ENCODE measurements around the gene NHLRC1.

The NHLRC1 gene

DNA sequence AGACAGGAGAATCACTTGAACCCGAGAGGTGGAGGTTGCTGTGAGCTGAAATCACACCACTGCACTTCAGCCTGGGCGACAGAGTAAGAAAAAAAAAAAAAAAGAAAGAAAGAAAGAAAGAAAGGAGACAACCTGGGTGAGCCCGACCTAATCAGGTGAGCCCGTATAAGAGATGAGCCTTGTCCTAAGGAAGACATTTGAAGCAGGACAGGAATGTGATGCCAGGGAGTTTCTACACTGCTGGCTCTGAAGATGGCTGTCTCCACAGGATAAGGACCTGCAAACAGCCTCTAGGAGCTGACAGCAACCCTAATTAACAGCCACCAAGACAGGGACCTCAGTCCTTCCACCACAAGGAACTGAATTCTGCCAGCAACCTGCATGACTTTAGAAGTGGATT lies 41.9 kb downstream of the NHLRC1 start:
- Histone ChIP-seq H3K79me1 (ENCODE audit: low read depth, low read length) (no peaks in the 10 kb centered on the region), H3K27me3 (ENCODE audit: control insufficient read depth in 3 of 3, insufficient read depth in 3 of 3, low read depth in 1 of 3, low read length in 3 of 3) (no peaks in the 10 kb centered on the region), H3K4me1 (ENCODE audit: control insufficient read depth in 2 of 2, insufficient read depth in 1 of 2, low read depth in 1 of 2, low read length in 2 of 2) (no peaks in the 10 kb centered on the region), H3K27ac (replicated peaks; ENCODE audit: low read length) (no peak overlapping the region), H3K4me2 (ENCODE audit: insufficient read depth, low read length, poor library complexity, severe bottlenecking) (no peak overlapping the region), H3K18ac (ENCODE audit: low read length) (no peak overlapping the region), H3K9me3 (replicated peaks in 1 of 2; ENCODE audit: control insufficient read depth in 2 of 2, insufficient read depth in 1 of 2, low read depth in 1 of 2, low read length in 2 of 2) (peaks cover 0 to 1% of the 10 kb centered on the region in 2 donors), H2BK5ac (ENCODE audit: low read length) (no peak overlapping the region), H3K36me3 (replicated peaks in 1 of 2; ENCODE audit: control insufficient read depth in 2 of 2, insufficient read depth in 2 of 2, low read length in 2 of 2) (no peaks in the 10 kb centered on the region), H2BK12ac (ENCODE audit: low read length) (no peak overlapping the region), H2AK5ac (ENCODE audit: low read depth, low read length) (no peak overlapping the region), H3K4me3 (ENCODE audit: low read length in 2 of 2) (no peak overlapping the region), H3K4ac (ENCODE audit: low read length) (no peak overlapping the region), H4K8ac (ENCODE audit: low read depth, low read length) (no peak overlapping the region), H2BK15ac (ENCODE audit: low read length) (no peak overlapping the region), H3K23ac (ENCODE audit: low read depth, low read length, poor library complexity) (no peak overlapping the region), H3K14ac (ENCODE audit: low read length) (no peak overlapping the region), H4K91ac (ENCODE audit: low read depth, low read length, poor library complexity) (no peak overlapping the region), H2BK120ac (ENCODE audit: low read depth, low read length) (no peak overlapping the region), H2AFZ (ENCODE audit: low read length) (no peak overlapping the region), H3K9ac (ENCODE audit: low read depth, low read length, poor library complexity) (no peak overlapping the region)
- no peak for DNase-seq (ENCODE audit: low spot score)
- WGBS, 2 donors (ENCODE audit: extremely low coverage in 2 of 2, insufficient read length in 2 of 2, insufficient replicate concordance in 1 of 2), result no CpG with 5 or more reads among the region's 4 CpGs

DNA sequence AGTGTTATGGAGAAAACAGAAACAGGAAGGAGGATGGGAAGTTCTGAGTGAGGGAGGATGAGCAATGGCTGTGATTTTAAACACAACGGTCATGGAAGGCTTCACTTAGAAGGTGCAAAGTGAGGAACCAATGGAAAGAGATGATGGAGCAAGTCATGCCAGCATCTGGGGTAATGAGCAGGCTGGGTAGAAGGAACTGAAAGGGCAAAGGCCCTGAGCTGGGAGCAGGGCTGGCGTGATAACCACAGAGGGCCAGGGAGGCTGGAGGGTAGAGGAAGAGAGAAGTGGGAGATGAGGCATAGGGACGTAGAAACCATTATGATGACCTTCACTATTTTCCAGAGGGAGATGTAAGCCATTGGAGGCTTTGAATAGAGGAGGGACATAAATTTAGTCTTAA lies 43.6 kb downstream of the NHLRC1 start:
- Histone ChIP-seq H2BK120ac (ENCODE audit: low read depth, low read length) (no peak overlapping the region), H3K23ac (ENCODE audit: low read depth, low read length, poor library complexity) (no peak overlapping the region), H2BK15ac (ENCODE audit: low read length) (no peak overlapping the region), H3K9ac (ENCODE audit: low read depth, low read length, poor library complexity) (no peak overlapping the region), H3K36me3 (replicated peaks in 1 of 2; ENCODE audit: control insufficient read depth in 2 of 2, insufficient read depth in 2 of 2, low read length in 2 of 2) (no peaks in the 10 kb centered on the region), H2AK5ac (ENCODE audit: low read depth, low read length) (no peak overlapping the region), H4K91ac (ENCODE audit: low read depth, low read length, poor library complexity) (no peak overlapping the region), H3K27me3 (ENCODE audit: control insufficient read depth in 3 of 3, insufficient read depth in 3 of 3, low read depth in 1 of 3, low read length in 3 of 3) (no peaks in the 10 kb centered on the region), H3K4me3 (ENCODE audit: low read length in 2 of 2) (no peak overlapping the region), H2BK5ac (ENCODE audit: low read length) (no peak overlapping the region), H3K79me1 (ENCODE audit: low read depth, low read length) (no peaks in the 10 kb centered on the region), H3K4ac (ENCODE audit: low read length) (no peak overlapping the region), H3K9me3 (replicated peaks in 1 of 2; ENCODE audit: control insufficient read depth in 2 of 2, insufficient read depth in 1 of 2, low read depth in 1 of 2, low read length in 2 of 2) (peaks cover 0 to 1% of the 10 kb centered on the region in 2 donors), H3K18ac (ENCODE audit: low read length) (no peak overlapping the region), H2AFZ (ENCODE audit: low read length) (no peak overlapping the region), H3K27ac (replicated peaks; ENCODE audit: low read length) (no peak overlapping the region), H3K4me1 (ENCODE audit: control insufficient read depth in 2 of 2, insufficient read depth in 1 of 2, low read depth in 1 of 2, low read length in 2 of 2) (no peaks in the 10 kb centered on the region), H4K8ac (ENCODE audit: low read depth, low read length) (no peak overlapping the region), H3K14ac (ENCODE audit: low read length) (no peak overlapping the region), H2BK12ac (ENCODE audit: low read length) (no peak overlapping the region), H3K4me2 (ENCODE audit: insufficient read depth, low read length, poor library complexity, severe bottlenecking) (no peak overlapping the region)
- no CpG with 5 or more reads among the region's 3 CpGs for WGBS, 2 donors (ENCODE audit: extremely low coverage in 2 of 2, insufficient read length in 2 of 2, insufficient replicate concordance in 1 of 2)
- no peak for DNase-seq (ENCODE audit: low spot score)

DNA sequence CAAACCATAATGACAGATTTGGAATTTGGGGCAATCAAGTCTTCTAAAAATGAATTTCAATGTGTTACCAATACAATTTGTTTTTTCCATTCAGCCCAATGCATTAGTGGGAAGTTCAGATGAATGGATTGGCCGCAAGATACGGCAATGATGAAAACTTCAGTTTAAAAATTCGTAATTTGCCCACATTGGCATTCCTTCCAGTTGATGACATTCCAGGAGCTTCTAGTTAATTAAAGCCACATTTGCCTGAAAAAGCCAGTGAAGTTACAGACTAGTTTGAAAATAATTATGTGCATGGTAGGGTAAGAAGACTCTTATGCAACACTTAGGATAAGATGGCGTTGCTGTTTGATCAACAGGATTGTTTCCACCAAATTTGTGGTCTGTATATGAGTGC lies 46.2 kb downstream of the NHLRC1 start:
- Histone ChIP-seq H3K14ac (ENCODE audit: low read length) (no peak overlapping the region), H3K4me2 (ENCODE audit: insufficient read depth, low read length, poor library complexity, severe bottlenecking) (no peak overlapping the region), H3K27ac (replicated peaks; ENCODE audit: low read length) (no peak overlapping the region), H3K36me3 (replicated peaks in 1 of 2; ENCODE audit: control insufficient read depth in 2 of 2, insufficient read depth in 2 of 2, low read length in 2 of 2) (no peaks in the 10 kb centered on the region), H2BK15ac (ENCODE audit: low read length) (no peak overlapping the region), H3K18ac (ENCODE audit: low read length) (no peak overlapping the region), H3K4me1 (ENCODE audit: control insufficient read depth in 2 of 2, insufficient read depth in 1 of 2, low read depth in 1 of 2, low read length in 2 of 2) (no peaks in the 10 kb centered on the region), H2AFZ (ENCODE audit: low read length) (no peak overlapping the region), H3K9me3 (replicated peaks in 1 of 2; ENCODE audit: control insufficient read depth in 2 of 2, insufficient read depth in 1 of 2, low read depth in 1 of 2, low read length in 2 of 2) (peaks cover 0 to 1% of the 10 kb centered on the region in 2 donors), H3K79me1 (ENCODE audit: low read depth, low read length) (no peaks in the 10 kb centered on the region), H3K27me3 (ENCODE audit: control insufficient read depth in 3 of 3, insufficient read depth in 3 of 3, low read depth in 1 of 3, low read length in 3 of 3) (no peaks in the 10 kb centered on the region), H3K4ac (ENCODE audit: low read length) (no peak overlapping the region), H2AK5ac (ENCODE audit: low read depth, low read length) (no peak overlapping the region), H2BK12ac (ENCODE audit: low read length) (no peak overlapping the region), H3K4me3 (ENCODE audit: low read length in 2 of 2) (no peak overlapping the region), H4K8ac (ENCODE audit: low read depth, low read length) (no peak overlapping the region), H4K91ac (ENCODE audit: low read depth, low read length, poor library complexity) (no peak overlapping the region), H2BK5ac (ENCODE audit: low read length) (no peak overlapping the region), H3K23ac (ENCODE audit: low read depth, low read length, poor library complexity) (no peak overlapping the region), H3K9ac (ENCODE audit: low read depth, low read length, poor library complexity) (no peak overlapping the region), H2BK120ac (ENCODE audit: low read depth, low read length) (no peak overlapping the region)
- DNase-seq (ENCODE audit: low spot score), result no peak
- no CpG with 5 or more reads among the region's 4 CpGs for WGBS, 2 donors (ENCODE audit: extremely low coverage in 2 of 2, insufficient read length in 2 of 2, insufficient replicate concordance in 1 of 2)

DNA sequence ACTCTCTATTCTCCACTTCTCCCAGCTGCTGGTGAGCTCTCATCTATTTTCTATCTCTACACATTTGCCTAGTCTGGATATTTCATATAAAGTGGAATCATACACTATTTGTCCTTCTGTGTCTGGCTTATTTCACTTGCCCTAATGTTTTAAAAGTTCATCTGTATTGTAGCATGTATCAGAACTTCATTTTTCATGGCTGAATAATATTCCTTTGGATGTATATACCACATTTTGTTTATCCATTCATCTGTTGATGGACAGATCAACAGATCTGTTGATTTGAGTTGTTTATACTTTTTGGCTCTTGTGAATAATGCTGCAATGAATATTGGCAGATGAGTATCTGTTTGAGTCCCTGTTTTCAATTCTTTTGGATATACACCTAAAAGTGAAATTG lies 49.6 kb downstream of the NHLRC1 start:
- DNase-seq (ENCODE audit: low spot score), result no peak
- Histone ChIP-seq H3K9ac (ENCODE audit: low read depth, low read length, poor library complexity) (no peak overlapping the region), H3K4ac (ENCODE audit: low read length) (no peak overlapping the region), H3K4me2 (ENCODE audit: insufficient read depth, low read length, poor library complexity, severe bottlenecking) (no peak overlapping the region), H3K79me1 (ENCODE audit: low read depth, low read length) (no peaks in the 10 kb centered on the region), H3K27ac (replicated peaks; ENCODE audit: low read length) (no peak overlapping the region), H3K23ac (ENCODE audit: low read depth, low read length, poor library complexity) (no peak overlapping the region), H2AK5ac (ENCODE audit: low read depth, low read length) (no peak overlapping the region), H2BK120ac (ENCODE audit: low read depth, low read length) (no peak overlapping the region), H3K18ac (ENCODE audit: low read length) (no peak overlapping the region), H4K91ac (ENCODE audit: low read depth, low read length, poor library complexity) (no peak overlapping the region), H4K8ac (ENCODE audit: low read depth, low read length) (no peak overlapping the region), H2AFZ (ENCODE audit: low read length) (no peak overlapping the region), H3K27me3 (ENCODE audit: control insufficient read depth in 3 of 3, insufficient read depth in 3 of 3, low read depth in 1 of 3, low read length in 3 of 3) (no peaks in the 10 kb centered on the region), H3K4me1 (ENCODE audit: control insufficient read depth in 2 of 2, insufficient read depth in 1 of 2, low read depth in 1 of 2, low read length in 2 of 2) (no peaks in the 10 kb centered on the region), H2BK5ac (ENCODE audit: low read length) (no peak overlapping the region), H2BK15ac (ENCODE audit: low read length) (no peak overlapping the region), H3K9me3 (replicated peaks in 1 of 2; ENCODE audit: control insufficient read depth in 2 of 2, insufficient read depth in 1 of 2, low read depth in 1 of 2, low read length in 2 of 2) (peaks cover 0 to 1% of the 10 kb centered on the region in 2 donors), H3K36me3 (replicated peaks in 1 of 2; ENCODE audit: control insufficient read depth in 2 of 2, insufficient read depth in 2 of 2, low read length in 2 of 2) (no peaks in the 10 kb centered on the region), H3K14ac (ENCODE audit: low read length) (no peak overlapping the region), H3K4me3 (ENCODE audit: low read length in 2 of 2) (no peak overlapping the region), H2BK12ac (ENCODE audit: low read length) (no peak overlapping the region)

Measured in neuronal stem cell (in vitro differentiated cells).